GM18870 (cell line): ENCODE measurements around the gene SUN1.
"Not testable (repeated sequence)": the region's sequence is repeated elsewhere in the genome, so short reads cannot be mapped to it uniquely, and the experiment has no call there.

Source experiments
- ATAC-seq: cut with Tn5 transposase; IDR thresholded peaks from one replicate; pipeline ENCODE4 v1.9.1; 2021; ENCODE audit warnings: moderate library complexity; ENCODE audit not compliant: unreplicated experiment

SUN1 gene

GRCh38 chr7:833601-834258 is 1.5 kb downstream of the SUN1 start:
- ATAC-seq: no peak

- no peak for ATAC-seq
These were observed 2.0 kb downstream of the SUN1 start for GRCh38 chr7:834277-834676.

- ATAC-seq: no peak
These were observed 2.7 kb downstream of the SUN1 start for GRCh38 chr7:835021-835420.

- ATAC-seq: no peak
These were observed 3.5 kb downstream of the SUN1 start for GRCh38 chr7:835485-836401.

- ATAC-seq: no peak
These were observed 4.2 kb downstream of the SUN1 start for GRCh38 chr7:836429-836828.

- no peak for ATAC-seq
These were observed 4.7 kb downstream of the SUN1 start for GRCh38 chr7:837001-837400.

- ATAC-seq: no peak
These were observed 7.8 kb downstream of the SUN1 start for GRCh38 chr7:840001-840600.

GRCh38 chr7:841943-842342 is 9.7 kb downstream of the SUN1 start:
- ATAC-seq: no peak

GRCh38 chr7:842431-843031 is 10.3 kb downstream of the SUN1 start:
- no peak for ATAC-seq

GRCh38 chr7:843230-843629 is 11.0 kb downstream of the SUN1 start:
- no peak for ATAC-seq

- no peak for ATAC-seq
These were observed 11.8 kb downstream of the SUN1 start for GRCh38 chr7:844043-844442.

GRCh38 chr7:844514-844913 is 12.2 kb downstream of the SUN1 start:
- ATAC-seq: no peak

GRCh38 chr7:845091-845490 is 12.8 kb downstream of the SUN1 start:
- no peak for ATAC-seq

- no peak for ATAC-seq
These were observed 13.5 kb downstream of the SUN1 start for GRCh38 chr7:845731-846130.

GRCh38 chr7:846958-847650 is 14.8 kb downstream of the SUN1 start:
- not testable (repeated sequence) for ATAC-seq

- ATAC-seq: not testable (repeated sequence)
These were observed 15.5 kb downstream of the SUN1 start for GRCh38 chr7:847728-848127.

GRCh38 chr7:849145-849544 is 16.9 kb downstream of the SUN1 start:
- ATAC-seq: no peak

GRCh38 chr7:849781-850180 is 17.5 kb downstream of the SUN1 start:
- ATAC-seq: no peak

GRCh38 chr7:851204-851603 is 18.9 kb downstream of the SUN1 start:
- ATAC-seq: no peak

- no peak for ATAC-seq
These were observed 21.3 kb downstream of the SUN1 start for GRCh38 chr7:853366-854117.
